T-helper 1 cell treated with Interleukin-12 subunit alpha and Interleukin-12 subunit beta and Interleukin-4 antibody, amounts not matched to agents 30 ng/mL and 1 ng/mL, for 36 hours (primary cell): ENCODE measurements around the gene SMIM21. TPM values are rescaled to one million over a fixed set of nuclear protein-coding genes. Genes with fewer than 3 reads are reported as not detected.

ENCODE experiments used
- intact Hi-C: fragments of 100-400 bp; cut with micrococcal nuclease; formaldehyde crosslinking; loops from one replicate; pipeline ENCODE4 v1.15.1; 2024
- total RNA-seq: library from RNA; stranded (reverse); gene quantifications from 2 replicates; pipeline ENCODE4 v1.2.3, GENCODE V29; 2022

The SMIM21 gene
- total RNA-seq, 1 donor from 2014 or later = not detected

DNA sequence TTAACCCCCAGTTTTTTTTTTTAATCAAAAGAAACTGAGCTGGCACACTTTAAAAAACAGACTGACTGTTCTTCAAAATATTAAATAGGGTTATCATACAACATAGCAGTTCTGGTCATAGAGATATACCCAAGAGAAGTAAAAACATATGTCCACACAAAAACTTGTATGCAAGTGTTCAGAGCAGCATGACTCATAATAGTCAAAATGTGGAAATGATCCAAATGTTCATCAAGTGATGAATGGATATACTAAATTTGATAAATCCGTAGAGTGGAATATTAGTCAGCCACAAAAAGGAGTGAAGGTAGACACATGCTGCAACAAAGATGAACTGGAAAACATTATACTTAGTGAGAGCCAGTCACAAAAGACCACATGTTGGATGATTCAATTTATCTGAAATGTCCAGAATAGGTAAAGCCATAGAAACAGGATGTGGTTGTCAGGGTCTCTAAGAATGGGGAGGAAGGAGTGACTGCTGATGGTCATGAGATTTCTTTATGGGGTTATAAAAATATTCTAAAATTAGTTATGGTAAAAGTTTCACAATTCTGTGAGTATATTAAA is 5.1 kb downstream of the SMIM21 start:
- intact Hi-C loops = no loop called here

DNA sequence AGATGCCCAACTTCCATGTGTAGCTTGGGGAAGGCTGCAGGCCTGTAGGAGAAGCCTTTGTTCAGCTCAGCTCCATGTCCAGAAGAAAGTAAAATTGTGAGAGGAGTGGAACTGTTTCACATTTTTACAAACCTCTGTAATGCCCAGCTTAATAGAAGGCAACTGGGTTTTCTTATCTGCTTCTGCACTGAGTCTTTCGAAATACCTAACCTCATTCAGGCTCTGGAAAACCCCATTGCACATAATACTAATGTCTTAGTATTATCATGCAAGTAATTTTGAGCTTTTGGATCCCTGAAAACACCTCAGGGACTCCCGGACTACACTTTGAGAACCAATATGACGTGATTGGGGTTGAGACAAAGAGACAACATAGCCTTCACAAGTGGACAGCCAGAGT is 5.8 kb downstream of the SMIM21 start:
- intact Hi-C loops = no loop called here

DNA sequence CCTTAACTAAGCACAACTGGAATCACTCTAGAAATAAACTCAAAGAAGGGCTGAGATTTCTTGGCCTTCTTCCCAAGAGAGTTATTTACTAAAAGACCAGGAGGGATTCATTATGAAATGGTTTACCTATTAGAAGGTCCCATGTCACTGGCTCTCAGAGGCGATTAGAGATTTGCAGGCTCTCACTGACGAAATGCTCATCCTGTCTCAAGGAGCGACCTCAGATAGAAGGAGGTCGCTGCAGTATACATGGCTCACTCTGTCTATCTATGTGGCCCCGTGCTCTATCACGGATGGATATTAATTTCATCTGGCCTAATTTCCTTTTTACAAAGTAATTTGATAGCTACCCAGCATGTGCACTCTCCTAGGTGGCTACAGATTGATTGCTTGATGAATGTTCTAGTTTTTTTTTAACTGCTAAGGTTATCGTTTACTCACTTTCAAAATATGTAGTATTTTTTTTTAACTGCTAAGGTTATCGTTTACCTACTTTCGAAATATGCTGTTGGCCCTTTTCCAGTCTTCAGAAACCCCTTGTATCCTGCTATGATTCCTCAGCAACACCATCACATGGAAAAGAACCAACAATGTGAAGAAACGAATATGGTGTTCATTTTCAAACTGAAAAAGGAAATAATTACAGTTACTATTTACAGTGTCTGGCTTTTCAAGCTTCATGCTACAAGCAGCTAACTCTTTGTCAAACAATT is 9.1 kb downstream of the SMIM21 start:
- intact Hi-C loops = no loop called here

DNA sequence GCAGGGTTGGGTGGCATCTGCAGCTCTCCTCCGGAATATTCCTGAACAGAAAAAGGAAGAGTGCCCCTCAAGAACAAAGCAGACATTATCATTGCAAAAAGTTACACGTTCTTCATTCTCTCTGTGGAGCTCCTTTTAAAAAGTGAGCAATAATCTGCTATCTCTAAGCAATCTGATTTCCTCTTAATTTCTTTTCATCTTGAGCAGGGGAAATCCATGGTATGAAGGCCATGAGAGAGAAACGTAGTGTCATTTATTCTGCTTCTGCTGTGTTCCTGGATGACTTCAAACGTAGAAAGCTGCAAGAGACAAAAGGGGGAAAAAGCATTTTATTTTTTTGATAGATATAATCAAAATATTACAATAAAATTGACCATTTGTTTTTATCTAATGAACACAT is 16.9 kb downstream of the SMIM21 start:
- intact Hi-C loops = no loop called here

DNA sequence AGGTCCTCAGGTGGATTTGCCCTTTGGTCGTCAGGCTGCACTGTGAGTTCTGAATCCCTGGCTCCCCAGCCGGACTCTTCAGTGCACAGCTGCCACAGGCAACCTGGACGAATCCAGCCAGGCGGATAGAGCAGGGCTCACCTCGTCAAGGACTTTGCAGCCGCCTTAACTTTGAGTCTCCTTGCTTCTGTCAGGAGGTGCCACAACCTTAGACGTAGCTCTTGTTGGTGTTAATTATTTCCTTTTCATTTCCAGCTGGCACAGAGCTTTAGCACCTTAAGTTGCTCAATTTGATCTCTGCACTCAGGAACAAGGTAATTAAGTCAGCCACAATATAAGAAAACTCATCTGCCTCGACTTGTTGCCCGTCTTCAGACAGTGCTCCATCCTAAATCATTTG is 17.7 kb downstream of the SMIM21 start:
- intact Hi-C loops = no loop called here

DNA sequence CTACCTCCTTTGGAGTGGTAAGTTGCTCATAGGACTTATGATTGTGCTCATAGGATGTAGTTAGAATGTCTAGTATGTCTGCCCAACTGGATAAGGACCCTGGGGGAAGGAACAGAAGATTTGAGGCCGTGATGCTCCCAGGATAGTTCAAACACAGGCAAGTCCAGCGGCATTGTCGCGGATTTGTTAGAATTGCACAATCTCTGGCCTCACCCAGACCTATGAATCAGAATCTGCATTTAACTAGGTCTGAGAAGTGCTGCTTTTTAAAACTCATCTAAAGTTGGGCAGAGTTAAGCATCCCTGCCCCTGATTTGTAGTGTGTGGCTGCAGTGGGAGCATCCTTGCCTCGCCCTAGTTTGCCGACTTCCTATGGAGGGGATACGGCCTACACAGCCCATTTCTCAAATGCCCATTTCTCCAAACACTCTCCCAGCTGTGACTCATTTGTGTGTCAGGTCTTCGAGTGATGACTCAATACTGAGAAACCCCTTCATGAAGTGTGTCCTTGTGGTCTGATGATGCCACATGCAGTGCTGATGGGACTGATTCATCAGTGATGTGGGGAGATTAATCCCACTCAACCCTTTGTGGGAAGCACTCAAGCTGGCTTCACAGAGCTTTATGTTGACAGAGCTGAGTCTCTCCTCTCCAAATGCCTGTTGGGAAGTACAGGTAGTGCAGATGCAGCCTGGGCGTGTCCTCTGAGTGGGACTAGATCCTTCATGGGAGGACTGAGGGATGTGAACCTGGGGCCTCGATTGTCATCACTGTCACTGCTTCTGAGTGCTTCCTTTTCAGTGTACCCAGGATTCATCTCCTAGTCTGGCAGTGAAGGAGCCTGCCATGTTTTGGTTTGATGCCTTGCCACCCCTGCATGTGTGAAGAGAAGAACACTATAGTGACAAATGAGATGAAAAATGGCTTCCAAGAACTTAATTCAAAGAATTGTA is 18.7 kb downstream of the SMIM21 start:
- intact Hi-C loops = no loop called here

DNA sequence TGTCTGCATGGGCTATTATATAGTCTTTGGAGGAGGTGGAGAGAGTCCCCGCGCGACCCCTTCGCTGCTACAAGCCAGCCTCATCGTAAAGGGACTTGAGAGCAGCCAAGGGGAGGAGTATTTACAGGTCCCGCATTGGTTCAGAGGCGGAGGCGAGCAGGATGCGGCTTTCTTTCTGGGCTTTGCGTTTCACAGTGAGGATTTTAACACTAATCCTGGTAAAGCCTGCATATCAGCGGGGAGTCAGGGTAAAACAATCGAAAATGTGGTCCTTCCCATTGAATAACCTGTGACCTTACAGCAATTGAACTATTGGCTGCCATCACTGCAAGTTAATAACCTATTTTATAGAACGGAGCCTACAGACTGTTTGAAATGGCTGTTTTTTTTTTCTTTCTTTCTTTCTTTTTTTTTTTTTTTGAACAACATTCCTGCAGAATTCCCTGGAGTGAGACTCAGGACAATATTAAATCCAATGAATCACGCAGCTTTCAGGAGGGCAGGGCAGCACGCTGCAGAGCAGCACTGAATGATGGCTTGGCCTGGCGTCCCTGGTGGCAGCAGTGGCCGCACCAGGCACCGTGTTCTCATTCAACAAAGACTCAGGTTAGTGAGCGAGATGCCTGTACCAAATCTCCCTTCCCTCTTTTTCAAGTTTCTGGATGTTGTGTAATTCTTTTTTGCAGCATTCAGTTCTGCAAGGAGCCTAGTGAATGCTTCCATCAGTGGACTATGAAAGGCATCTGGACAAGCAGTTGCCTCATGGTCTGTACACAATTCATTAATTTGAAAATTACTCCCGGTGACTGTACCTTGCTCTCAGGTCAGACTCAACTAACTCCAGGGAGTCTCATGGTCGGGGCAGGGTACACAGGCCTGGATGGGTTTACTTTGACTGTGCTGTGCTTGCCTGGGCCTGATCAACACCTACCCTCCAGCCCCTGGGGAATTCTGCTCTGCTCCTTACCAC is 19.8 kb downstream of the SMIM21 start:
- intact Hi-C loops = no loop called here

DNA sequence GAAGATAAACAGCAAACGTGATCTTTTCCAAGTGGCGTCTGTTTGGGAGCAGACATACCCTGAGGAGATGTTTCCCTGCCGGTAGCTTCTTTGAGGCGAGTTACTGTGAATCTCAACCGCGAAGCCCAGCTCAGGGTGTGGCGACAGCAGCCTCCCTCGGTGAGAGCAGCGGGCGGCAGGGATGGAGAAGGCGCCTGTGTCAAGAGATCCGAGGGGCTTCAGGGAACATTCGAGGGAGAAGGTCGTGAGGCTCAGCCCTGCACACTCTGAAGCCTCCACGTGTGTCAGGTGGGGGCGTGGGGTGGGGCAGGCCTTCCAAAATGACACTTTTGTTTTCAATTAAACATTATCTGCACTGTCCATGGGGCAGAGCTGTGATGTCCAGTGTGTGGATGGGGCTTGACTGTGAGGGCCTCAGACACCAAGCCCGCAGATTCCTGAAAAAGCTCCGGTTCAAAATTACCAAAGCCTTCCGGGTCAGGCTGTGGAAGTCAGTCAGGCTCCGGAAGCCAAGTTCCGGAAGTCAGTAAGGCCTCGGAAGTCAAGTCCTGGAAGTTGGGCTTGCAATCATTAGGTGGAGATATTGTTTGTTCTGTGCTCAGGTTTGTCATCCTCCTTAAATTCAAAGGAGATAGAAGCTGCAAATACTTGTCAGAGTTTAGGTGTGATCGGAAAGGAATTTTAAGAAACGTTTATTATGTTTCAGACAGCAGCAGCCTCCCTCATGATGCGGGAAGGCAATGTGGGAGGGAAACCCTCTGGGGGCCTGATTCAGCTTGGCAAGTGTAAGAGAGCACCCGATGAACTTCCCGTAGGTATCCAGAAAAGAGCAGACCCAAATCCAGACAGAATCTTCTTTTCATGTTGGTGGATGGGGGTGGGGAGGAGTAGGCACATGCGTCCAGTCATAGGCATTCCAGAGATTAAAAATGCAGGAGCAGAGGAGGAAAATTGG is 20.7 kb downstream of the SMIM21 start:
- intact Hi-C loops = no loop called here

DNA sequence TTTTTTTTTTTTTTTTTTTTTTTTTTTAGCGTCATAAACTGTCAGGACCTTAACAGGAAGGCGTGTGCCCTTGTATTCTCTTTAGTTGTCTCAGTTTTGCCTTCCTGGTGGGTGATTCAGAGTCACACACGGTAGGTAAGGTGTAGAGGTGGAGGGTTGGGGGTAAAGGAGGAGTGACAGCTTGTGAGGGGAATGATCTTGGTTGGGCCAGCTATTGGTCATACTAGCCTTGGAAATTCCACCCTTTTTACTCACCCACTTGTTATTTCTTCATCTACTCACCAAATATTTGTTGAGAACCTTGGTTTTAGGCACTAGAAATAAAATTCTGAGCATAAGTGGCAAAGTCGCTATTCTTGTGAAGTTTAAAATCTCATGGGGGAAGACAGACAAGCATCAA is 22.2 kb downstream of the SMIM21 start:
- intact Hi-C loops = no loop called here

DNA sequence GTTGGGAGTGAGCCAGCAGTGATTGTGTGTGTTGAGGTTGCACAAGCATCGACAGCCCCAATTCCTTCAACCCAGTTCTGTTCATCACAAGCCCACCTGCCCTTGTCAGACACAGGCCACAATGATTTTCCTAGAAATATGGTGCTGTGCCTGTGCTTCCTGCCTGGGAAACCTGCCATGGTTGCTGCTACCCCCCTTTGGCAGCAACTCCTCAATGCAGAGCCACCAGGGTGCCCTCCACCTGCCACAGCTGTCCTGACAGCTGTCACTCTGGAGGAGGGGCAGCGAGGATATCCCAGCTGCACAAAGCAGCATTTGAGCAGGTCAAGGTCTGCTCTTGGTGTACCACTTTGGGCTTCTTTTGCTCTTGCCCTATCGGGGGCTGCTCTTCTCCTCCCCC is 27.1 kb downstream of the SMIM21 start:
- intact Hi-C loops = no loop called here

DNA sequence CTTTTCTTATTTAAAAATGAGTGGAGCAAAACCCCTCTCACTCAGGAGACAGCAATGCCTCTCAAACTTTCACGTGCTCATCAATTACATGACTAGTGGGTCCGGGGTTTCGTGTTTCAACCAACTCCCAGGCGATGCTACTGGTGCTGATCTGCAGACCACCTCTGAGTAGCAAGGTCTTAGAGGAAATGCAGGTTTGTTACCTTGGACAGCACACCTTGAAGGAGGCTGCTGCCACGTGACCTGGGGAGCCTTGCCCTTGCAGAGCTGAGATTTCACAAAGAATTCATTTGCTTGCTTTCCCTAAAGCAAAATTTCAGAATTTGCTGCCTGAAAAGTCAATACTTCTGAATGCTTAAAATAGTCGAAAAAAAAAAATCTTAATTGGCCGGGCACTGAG is 32.4 kb downstream of the SMIM21 start:
- intact Hi-C loops = no loop called here

DNA sequence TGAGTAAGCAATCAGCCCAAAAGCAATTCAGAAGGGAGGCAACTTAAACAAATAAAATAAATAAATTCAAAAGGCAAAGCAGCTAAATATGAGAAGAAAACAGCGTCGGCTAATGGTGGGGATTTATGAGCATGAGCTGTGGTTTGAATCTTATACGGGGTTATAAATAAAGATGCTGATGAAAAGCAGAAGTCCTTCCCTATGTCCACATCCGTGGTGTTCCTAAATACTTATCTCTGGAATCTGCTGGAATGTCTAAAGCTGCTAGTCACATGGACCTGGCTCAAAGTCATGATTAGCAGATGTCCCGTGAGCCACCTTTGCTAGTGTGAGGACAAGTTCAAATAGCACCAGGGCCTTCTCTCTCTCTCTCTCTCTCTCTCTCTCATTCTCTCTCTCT is 33.8 kb downstream of the SMIM21 start:
- intact Hi-C loops = no loop called here

DNA sequence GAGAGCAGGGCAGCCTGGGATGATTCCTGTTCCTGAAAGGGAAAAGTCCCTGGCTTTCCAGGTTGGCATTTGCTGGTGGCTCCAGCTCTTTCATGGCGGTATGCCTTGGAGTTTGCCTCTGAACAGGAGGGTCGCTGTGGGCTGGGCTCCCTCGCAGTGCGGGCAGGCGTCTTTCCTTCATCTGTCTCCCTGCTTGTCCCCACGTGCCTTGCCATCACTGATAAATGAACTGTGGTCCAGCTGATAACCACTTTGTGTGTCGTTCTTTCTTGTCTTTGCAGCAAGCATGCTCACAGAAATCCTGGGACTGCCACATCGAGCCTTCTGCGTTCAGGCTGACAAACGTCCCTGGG is 35.3 kb downstream of the SMIM21 start:
- intact Hi-C loops = no loop called here

DNA sequence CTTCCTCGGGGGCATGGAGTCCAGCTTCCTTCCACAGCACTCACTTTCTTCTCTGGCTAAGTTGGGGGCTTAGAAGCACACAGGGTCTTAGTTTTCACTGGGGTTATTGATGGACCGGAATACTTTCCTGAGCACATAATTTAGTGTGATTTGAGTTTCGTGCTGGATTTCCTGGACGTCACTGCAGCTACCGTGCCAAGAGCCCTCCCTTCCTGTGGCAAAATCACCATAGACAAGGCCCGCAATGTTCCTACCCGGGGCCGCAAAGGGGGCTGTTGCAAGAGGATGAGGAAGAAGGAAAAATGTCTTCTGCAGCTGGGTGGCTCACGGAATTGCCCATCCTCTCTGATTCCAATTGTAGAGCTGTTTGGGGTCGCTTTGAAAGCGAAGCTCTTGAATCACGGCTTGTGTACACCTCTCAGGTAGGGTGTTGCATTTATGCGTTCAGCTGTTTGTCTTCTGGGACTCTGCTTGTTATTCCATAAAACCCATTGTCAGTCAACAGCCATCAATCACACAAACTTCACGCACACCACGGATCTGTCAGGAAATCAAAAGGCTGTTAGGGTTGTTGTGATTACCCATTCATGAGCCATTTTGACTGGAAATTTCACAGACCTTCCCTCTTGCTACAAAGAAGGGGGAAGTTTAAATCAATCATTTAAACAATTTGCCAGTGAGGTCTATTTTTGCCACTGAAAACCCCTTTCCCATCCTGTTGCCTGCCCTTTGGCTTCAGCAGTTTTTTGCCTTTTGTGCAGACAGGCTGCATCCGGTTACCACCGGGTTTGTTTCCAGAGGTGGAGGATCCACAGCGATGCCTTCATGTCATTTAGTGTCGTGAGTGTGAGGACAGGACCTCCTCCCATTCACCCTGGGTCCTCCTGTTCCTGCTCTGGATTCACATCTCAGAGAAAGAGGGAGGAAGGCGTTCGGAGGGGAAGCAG is 36.0 kb downstream of the SMIM21 start:
- intact Hi-C loops = no loop called here

DNA sequence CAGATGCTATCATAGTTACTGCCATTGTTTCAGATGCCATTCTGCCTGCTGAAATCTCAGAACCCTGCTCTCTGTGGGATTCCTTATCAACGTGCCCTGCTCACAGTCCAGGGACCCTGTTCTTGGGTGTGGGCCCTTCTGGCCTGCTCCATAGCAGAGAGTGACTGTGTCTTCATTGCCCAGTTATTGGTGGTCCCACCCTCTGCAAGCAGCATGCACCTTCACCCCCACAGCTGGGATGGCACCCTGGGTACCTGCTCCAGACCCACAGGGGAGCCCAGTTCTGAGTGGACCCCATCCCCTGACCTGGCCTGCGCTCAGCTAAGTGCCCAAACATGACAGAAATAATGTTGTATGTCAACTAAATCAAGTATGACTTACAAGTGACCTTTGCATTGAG is 36.6 kb downstream of the SMIM21 start:
- intact Hi-C loops = no loop called here

DNA sequence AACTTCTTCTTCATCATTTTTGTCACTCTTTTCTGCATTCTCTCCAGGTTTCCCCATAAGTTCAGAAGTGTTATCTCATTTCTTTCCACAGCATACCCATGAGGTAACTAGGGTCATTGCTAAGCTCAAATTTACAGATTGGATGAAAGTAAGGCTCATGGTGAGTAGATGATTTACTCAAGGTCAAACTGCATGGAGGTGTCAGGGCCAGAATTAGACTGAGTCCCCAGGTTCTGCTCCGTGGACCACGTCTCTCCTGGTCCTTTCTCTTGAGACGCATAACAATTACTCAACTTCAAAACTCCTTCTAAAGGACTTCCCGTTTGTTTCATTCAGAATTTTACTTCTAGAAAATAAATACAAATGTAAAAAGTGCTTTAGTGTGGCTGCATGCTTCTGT is 43.4 kb downstream of the SMIM21 start:
- intact Hi-C loops = no loop called here

DNA sequence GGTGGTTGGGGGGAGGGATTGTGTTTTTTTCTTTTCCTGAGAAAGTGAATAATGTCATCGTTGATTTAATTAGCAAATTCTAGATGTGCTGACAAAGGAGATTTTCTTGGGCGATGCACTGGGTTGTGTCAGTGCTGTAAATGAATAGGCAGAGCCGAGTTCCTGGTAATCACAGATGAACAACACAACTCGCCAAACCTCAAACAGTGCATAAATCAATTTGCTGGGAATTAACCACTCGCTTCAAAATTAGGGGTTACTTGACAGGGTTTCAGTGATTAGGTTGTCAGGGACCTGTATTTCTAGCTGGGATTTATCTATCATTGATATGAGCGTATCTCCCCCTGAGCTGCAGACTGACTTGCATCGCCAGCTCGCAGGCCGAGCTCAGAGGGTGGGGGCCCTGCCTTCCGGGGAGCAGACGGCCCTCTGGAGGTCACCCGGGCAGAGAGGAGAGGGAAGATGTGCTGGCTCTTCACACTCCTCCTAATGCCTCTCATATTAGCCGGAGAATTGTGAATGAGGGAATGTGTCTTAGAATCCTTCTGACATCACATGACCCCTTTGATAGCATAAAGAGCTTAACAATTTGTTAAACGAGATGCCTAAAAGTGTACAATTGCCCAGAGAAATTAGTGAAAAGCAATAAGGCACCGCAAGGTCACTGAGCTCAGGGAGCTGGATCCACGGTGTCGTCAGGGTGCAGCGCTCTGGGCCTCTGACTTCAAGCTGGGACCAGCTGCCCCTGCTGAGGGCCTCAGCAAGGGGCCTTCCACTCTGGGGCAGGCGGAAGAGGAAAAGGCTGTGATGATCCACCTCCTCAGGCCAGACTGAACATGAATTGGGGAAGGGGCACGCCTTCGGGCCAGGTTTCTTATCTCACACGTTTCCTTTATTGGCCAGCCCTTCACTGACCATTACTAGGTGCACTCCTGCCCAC is 48.9 kb downstream of the SMIM21 start:
- intact Hi-C loops = no loop called here

DNA sequence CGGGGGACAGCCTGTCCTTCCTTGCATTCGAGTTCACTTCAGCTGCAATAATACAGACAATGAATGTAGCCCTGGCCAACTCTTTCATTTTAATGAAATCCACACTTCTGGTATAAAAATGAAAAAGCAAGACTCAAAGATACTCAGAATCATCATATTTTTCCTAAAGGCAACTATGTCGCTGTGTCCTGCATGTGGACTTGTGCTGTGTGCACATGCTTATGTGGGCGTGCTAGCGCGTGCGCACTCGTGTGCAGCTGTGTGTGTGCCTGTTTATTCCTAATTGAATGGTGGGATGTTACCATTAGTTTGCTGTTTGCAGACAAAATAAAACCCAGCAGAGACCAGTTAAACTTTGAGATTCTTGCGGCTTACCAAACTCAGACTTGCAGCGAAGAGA is 49.6 kb downstream of the SMIM21 start:
- intact Hi-C loops = no loop called here
